Right renal pelvis (tissue), 4 donors: ENCODE data around the gene COL25A1. TPM values are rescaled to one million over a fixed set of nuclear protein-coding genes. Genes with fewer than 3 reads are reported as not detected.
"Not testable (repeated sequence)": the region's sequence is repeated elsewhere in the genome, so short reads cannot be mapped to it uniquely, and the experiment has no call there.

Source experiments
- DNase-seq, 4 donors: peaks; one replicate each; pipeline ENCODE4 v3.0.0-alpha.2; 2013; ENCODE audit warnings: low read depth in 4 of 4, low spot score in 3 of 4, missing footprints in 1 of 4
- polyA plus RNA-seq, 4 donors: library from polyadenylated mRNA; unstranded; fragments of 120-200 nt; gene quantifications; one replicate each; pipeline ENCODE4 v1.2.1, GENCODE V29; 2013; ENCODE audit not compliant: insufficient read length in 4 of 4

The COL25A1 gene
- polyA plus RNA-seq, 4 donors: 11.9 to 23.9 (median 17.1) TPM

GRCh38 chr4:109177096-109177810 lies 125.2 kb downstream of the COL25A1 start:
- DNase-seq: no peak

- DNase-seq: no peak
Measured at GRCh38 chr4:109174224-109174953, 128.1 kb downstream of the COL25A1 start.

DNA sequence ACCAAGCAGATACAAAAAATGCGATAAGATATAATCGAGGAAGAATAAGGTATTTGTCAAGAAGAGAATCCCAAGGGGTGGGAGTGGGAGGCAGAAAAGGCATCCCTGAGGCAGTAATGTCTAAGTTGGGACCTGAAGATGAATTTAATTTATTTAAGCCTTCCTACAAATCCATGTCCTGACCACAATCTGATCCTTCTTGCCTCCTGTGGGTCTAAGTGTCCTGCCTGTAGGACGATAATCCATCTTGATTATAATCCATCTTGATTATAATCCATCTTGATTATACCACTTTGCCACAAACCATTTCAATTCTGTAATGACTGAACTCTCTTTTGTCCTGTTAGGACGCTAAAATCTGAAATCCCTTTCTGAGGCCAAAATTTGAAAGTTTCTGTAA lies 130.2 kb downstream of the COL25A1 start:
- no peak for DNase-seq

DNA sequence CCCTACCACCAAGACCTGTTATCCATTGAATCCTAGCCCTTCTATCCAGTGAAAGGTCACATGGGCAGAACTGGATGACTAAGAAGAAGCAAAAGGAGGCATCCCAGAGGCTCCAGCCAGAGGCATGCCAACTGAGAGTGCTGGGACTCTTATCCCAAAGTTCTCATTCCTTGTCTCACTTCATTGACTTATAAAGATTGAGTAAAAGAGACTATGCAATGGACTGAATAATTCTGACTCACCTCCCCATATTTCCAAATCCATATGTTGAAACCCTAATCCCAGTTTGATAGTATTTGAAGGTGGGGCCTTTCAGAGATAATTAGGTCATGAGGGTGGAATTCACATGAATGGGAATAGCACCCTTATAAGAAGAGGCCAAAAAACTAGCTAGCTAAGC lies 131.4 kb downstream of the COL25A1 start:
- DNase-seq: no peak

GRCh38 chr4:109169170-109169569 lies 133.3 kb downstream of the COL25A1 start:
- DNase-seq: no peak

GRCh38 chr4:109166586-109166985 lies 135.9 kb downstream of the COL25A1 start:
- DNase-seq: no peak

- DNase-seq: no peak
Measured at GRCh38 chr4:109166126-109166525, 136.3 kb downstream of the COL25A1 start.

DNA sequence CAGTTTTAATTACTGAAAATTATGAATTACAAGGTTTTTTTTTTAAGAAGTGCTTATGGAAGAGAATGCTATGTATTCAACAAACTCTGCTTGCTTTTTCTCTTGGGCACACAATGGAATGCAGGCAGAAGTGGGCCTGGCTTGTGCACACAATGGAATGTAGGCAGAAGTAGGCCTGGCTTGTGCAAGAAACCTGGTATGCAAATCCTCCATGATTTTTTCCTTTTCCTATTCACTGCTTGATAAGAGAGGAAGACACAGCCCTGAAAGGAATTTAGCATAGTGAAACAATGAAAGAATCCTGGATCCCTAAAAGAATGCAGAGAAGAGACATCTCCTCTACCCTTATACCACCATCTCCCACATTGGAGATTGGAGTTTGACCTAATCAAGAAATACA lies 138.4 kb downstream of the COL25A1 start:
- DNase-seq: no peak

GRCh38 chr4:109163493-109163892 lies 139.0 kb downstream of the COL25A1 start:
- DNase-seq: no peak

DNA sequence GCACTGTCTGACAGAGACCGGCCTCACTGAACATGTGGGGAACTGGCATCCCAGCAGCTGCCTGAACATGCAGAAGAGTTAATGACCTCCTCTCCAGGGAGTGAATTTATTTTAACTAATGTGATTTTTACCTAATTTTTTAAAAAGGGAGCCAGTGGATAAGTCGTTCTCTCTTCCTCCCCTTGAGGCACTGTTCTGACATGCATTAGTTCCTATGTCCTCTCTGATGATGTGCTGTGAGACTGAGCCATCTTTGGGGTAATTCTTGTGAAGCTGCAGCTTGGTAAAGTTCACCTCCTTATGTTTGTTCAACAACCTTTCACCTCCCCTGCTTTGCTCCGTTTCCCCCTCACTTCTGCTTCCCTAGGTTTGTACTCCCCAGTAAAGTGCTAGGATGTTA lies 139.7 kb downstream of the COL25A1 start:
- no peak for DNase-seq

- DNase-seq: no peak
Measured at GRCh38 chr4:109160494-109160893, 142.0 kb downstream of the COL25A1 start.

- no peak for DNase-seq
Measured at GRCh38 chr4:109157696-109158095, 144.8 kb downstream of the COL25A1 start.

DNA sequence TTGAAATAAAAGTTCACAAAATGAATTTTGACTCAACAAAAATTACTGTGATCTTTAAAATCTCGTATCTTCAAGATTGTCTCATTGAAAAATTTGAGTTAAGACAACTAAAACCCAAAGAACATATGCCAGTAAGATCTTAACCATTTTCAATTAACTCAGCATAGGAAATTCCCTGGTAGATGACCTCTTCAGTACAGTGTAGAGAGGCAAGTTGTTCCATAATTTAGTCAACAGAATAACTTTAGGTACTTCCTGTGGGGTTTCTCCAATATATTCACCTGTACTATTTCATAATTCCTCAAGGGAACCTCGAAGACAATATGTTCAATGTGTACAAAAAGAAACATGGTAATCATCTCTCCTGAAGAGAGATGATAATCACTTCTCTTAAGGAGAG lies 145.3 kb downstream of the COL25A1 start:
- DNase-seq: no peak

- DNase-seq: no peak
Measured at GRCh38 chr4:109156356-109156755, 146.1 kb downstream of the COL25A1 start.

DNA sequence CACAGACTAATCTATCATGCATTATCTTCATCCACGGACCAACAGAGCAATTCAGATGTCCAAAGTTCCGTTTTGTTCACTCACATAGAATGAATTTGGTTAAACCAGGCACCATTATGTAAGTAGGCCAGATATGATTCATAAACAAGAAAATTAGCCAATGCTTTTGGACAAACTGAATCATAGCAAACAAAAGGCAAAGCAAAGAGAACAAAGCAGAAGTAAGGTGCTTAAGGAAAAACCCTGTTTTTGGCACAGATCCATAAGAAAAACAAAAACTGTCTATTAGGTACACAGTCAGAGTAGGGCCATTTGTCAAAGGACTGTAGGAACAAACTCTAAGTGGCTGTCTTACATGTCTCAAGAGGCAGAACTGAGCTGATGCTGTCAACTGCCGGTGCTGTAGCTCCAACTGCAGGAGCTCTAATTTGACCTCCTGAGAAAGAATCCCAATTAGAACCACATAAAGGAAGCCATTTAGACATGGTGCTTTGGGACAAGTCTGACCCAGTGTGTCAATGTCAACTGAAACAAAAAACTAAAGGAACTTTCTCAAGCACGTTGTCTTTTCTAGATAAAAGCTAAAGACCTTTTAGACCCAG lies 146.7 kb downstream of the COL25A1 start:
- no peak for DNase-seq

- DNase-seq: peak in 2 of 4 donors; percentile 20
Measured at GRCh38 chr4:109155084-109155483, 147.4 kb downstream of the COL25A1 start.

- no peak for DNase-seq
Measured at GRCh38 chr4:109154424-109154823, 148.0 kb downstream of the COL25A1 start.

DNA sequence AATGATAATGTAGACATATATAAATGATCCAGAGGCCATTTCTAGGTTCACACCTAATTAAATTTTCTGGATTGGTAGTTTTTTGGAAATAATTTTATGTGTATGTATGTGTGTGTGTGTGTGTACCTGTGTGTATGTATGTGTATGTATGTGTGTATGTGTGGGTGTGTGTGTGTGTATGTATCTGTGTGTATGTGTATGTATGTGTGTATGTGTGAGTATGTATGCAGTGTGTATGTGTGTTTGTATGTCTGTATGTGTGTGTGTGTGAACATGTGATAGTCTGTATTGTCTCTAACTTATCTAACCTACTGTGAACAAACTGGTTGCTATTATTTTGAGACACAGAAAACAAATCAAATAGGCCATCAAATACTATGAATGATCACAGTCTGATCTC lies 152.6 kb downstream of the COL25A1 start:
- DNase-seq: no peak

- no peak for DNase-seq
Measured at GRCh38 chr4:109148577-109149075, 153.8 kb downstream of the COL25A1 start.

DNA sequence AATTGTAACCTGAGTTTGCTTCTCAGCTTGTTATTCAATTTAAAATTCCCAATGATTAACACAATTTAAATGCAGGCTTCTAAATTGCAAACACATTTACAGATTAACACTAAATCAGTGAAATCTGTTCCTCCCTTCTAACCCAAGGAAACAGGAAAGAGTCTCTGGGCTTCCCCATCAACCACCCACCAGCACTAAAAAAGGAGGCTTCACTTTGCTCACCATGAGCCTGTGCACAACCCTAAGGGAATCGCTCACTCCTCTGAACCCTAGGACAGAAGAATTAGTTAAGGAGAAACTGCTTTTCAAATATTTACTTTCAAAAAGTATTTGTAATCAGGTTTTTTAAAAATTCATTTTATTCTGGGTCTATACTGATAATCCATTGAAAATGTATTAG lies 155.3 kb downstream of the COL25A1 start:
- no peak for DNase-seq

GRCh38 chr4:109146499-109146898 lies 156.0 kb downstream of the COL25A1 start:
- DNase-seq: no peak

DNA sequence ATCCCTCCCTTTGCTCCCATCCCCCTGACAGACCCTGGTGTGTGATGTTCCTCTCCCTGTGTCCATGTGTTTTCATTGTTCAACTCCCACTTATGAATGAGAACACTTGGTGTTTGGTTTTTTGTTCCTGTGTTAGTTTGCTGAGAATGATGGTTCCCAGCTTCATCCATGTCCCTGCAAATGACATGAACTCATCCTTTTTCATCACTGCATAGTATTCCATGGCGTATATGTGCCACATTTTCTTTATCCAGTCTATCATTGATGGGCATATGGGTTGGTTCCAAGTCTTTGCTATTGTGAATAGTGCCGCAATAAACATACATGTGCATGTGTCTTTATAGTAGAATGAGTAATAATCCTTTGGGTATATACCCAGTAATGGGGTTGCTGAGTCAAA lies 164.3 kb downstream of the COL25A1 start:
- DNase-seq: not testable (repeated sequence)
